ENCODE measurements around the gene FBXL2. TPM values are rescaled to one million over a fixed set of nuclear protein-coding genes. Genes with fewer than 3 reads are reported as not detected.

Gene FBXL2
- total and polyA plus RNA-seq, 2 of the 4 experiments (the other 2 are of a cell fraction), result 15.8 to 21.0 TPM

- TF ChIP-seq BHLHE40 (IDR thresholded peaks at IDR 0.05; ENCODE audit: low read depth, low read length), result no peak
Measured at GRCh38 chr3:33317963-33318709, 40.9 kb downstream of the FBXL2 start (continued).

DNA sequence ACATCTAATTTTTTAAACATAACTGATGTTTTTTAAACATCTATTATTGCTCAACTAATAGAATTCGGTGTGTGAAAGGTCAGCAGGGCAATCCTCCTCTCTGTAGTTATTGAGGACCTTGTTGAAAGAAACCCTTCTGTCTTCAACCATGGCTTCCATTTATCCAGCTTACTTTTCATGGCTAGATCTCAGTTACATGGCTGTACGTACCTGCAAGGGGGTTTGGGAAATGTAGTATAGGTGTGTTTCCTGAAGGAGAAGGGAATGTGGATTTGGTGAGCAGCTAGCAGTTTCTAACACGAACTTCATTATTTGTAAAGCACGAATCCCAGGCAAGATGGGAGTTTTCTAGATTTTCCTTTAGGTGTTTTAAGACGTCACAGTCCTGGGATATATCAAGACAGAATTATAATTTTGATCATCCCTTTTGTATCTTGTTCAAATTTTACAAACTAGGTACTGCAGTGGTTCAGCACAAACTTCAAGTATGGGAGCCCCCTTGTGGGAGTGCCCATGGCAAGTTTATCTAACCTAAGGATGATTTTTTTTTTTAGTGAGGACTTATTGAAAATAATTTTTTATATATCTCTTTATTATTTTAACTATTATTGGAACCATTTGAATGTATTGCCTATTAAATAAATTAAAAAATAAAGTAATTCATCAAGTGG is 41.6 kb downstream of the FBXL2 start:
- Histone ChIP-seq H3K27ac (ENCODE audit: insufficient read depth, low read length) (no peak overlapping the region), H3K56ac (ENCODE audit: extremely low read depth, insufficient read depth, low read length) (no peak overlapping the region), H3K79me1 (ENCODE audit: low read depth in 1 of 2, low read length in 2 of 2) (peaks cover 4 to 25% of the 10 kb centered on the region in 2 experiments; a peak in 3 of 4 replicates), H2BK5ac (ENCODE audit: low read depth, low read length, poor library complexity, severe bottlenecking) (no peak overlapping the region), H3K9me3 (ENCODE audit: control insufficient read depth, insufficient read depth, low read length) (no peaks in the 10 kb centered on the region), H3K14ac (replicated peaks; ENCODE audit: low read depth, low read length) (peak overlapping the region; percentile 12; the same call in 1 of the 2 replicates), H3K4me1 (ENCODE audit: control insufficient read depth, insufficient read depth, low read length) (peaks cover 6% of the 10 kb centered on the region; the same call in 1 of the 2 replicates), H3K9ac (ENCODE audit: low read depth, low read length) (no peak overlapping the region), H3K27me3 (ENCODE audit: control insufficient read depth, insufficient read depth, low read length) (no peaks in the 10 kb centered on the region), H2AFZ (replicated peaks; ENCODE audit: low read length, poor library complexity) (no peak overlapping the region), H2BK15ac (ENCODE audit: low read depth, low read length) (no peak overlapping the region), H4K8ac (ENCODE audit: low read depth in 2 of 2, low read length in 2 of 2) (peak overlapping the region in 1 of 2 experiments; percentile 8; a peak in 2 of 4 replicates), H2AK5ac (ENCODE audit: low read depth, low read length) (0 out of 2 replicates have a peak overlapping the region, but pooled peaks have one; percentile 24), H4K20me1 (ENCODE audit: insufficient read depth, low read length) (0 out of 2 replicates have a peak, but pooled peaks cover 2% of the 10 kb centered on the region), H3K4ac (ENCODE audit: low read depth, low read length) (no peak overlapping the region), H2BK120ac (ENCODE audit: low read depth, low read length) (no peak overlapping the region), H3K36me3 (ENCODE audit: control insufficient read depth, insufficient read depth, low read length) (0 out of 2 replicates have a peak, but pooled peaks cover 1% of the 10 kb centered on the region), H3K18ac (ENCODE audit: low read depth, low read length) (no peak overlapping the region), H4K91ac (ENCODE audit: insufficient read depth, low read depth, low read length) (no peak overlapping the region), H2AK9ac (replicated peaks; ENCODE audit: low read depth, low read length, poor library complexity) (no peak overlapping the region), H3K4me2 (ENCODE audit: low read depth, low read length) (no peak overlapping the region), H3K23ac (ENCODE audit: low read depth, low read length) (no peak overlapping the region), H3K9me1 (ENCODE audit: insufficient read depth, low read length) (peaks cover 4% of the 10 kb centered on the region; the same call in 1 of the 2 replicates), H3K4me3 (ENCODE audit: insufficient read depth, low read depth, low read length) (no peak overlapping the region), H4K5ac (ENCODE audit: low read depth, low read length) (no peak overlapping the region), H2BK20ac (ENCODE audit: low read depth, low read length) (0 out of 2 replicates have a peak overlapping the region, but pooled peaks have one; percentile 41)
- dilution Hi-C loops (cut with HindIII; ENCODE audit: low sequenced_read_pairs, unreplicated experiment), result no loop called here
- peak; percentile 14 for DNase-seq
- no peak for ATAC-seq (ENCODE audit: low read depth)
- POLR2A ChIA-PET (ENCODE audit: unreplicated experiment), result no interaction called here
- TF ChIP-seq, protein P1, sequence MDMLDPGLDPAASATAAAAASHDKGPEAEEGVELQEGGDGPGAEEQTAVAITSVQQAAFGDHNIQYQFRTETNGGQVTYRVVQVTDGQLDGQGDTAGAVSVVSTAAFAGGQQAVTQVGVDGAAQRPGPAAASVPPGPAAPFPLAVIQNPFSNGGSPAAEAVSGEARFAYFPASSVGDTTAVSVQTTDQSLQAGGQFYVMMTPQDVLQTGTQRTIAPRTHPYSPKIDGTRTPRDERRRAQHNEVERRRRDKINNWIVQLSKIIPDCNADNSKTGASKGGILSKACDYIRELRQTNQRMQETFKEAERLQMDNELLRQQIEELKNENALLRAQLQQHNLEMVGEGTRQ (IDR thresholded peaks at IDR 0.05; ENCODE audit: low read depth, low read length), result no peak
- TF ChIP-seq CTCF (conservative IDR thresholded peaks at IDR 0.05; ENCODE audit: low read depth, low read length) (0 out of 2 replicates have a peak, but pooled peaks have one; percentile 21), MXI1 (IDR thresholded peaks at IDR 0.05; ENCODE audit: borderline replicate concordance, low read depth, low read length) (no peak), MAZ (IDR thresholded peaks at IDR 0.05; ENCODE audit: borderline replicate concordance, low read depth, low read length) (no peak), RCOR1 (IDR thresholded peaks at IDR 0.05; ENCODE audit: insufficient replicate concordance, low read length) (no peak)
- BruUV-seq (replicated peaks), result no TSS peak
- in situ Hi-C loops (cut with MboI; ENCODE audit: low sequenced_read_pairs), result loop anchor here (5.0 kb wide), 1 partner anchor 33 kb away; no protein-coding TSS in a partner anchor
- WGBS, 2 experiments (ENCODE audit: extremely low coverage in 2 of 2, insufficient read length in 1 of 2), result no CpG with 5 or more reads among the region's 5 CpGs
- intact Hi-C loops (cut with micrococcal nuclease), result loop anchor here (5.0 kb wide), 1 partner anchor 38 kb away; no protein-coding TSS in a partner anchor
- CTCF ChIA-PET, result no interaction called here
